Right lobe of liver (tissue), 6 donors: Measurements from ENCODE around the gene ATP5MK. TPM values are rescaled to one million over a fixed set of nuclear protein-coding genes. Genes with fewer than 3 reads are reported as not detected.
"Not testable (repeated sequence)": the region's sequence is repeated elsewhere in the genome, so short reads cannot be mapped to it uniquely, and the experiment has no call there.

Experiments used
- ATAC-seq, 4 donors: fragments of 200-7000 bp; cut with Tn5 transposase; one replicate each; pipeline ENCODE4 v1.9.1; 2020; ENCODE audit warnings: mild to moderate bottlenecking in 4 of 4, moderate library complexity in 4 of 4
- DNase-seq, 3 donors: peaks; one replicate each; pipeline ENCODE4 v3.0.0-alpha.2; 2020
- H3K27ac ChIP-seq, 3 donors: fragments of 200-600 bp; one replicate each; pipeline ENCODE4 v1.8.0; 2022
- H3K27me3 ChIP-seq, 2 donors: fragments of 200-600 bp; one replicate each; pipeline ENCODE4 v1.8.0; 2022
- H3K36me3 ChIP-seq, 4 donors: fragments of 200-600 bp; sonication (generic) in 1 of 4; one replicate each; pipeline versions ENCODE4 v1.5.1 to v1.8.0; 2017 to 2022; ENCODE audit warnings: control low read depth in 1 of 4
- H3K4me1 ChIP-seq, 4 donors: fragments of 200-600 bp; sonication (generic) in 1 of 4; one replicate each; pipeline versions ENCODE4 v1.5.1 to v1.8.0; 2017 to 2022; ENCODE audit warnings: control low read depth in 1 of 4
- H3K4me3 ChIP-seq, 3 donors: fragments of 200-600 bp; one replicate each; pipeline ENCODE4 v1.8.0; 2022
- H3K9me3 ChIP-seq, 4 donors: fragments of 200-600 bp; sonication (generic) in 1 of 4; one replicate each; pipeline versions ENCODE4 v1.5.1 to v1.8.0; 2017 to 2022; ENCODE audit warnings: control low read depth in 1 of 4
- POLR2A ChIP-seq: fragments of 450-650 bp; IDR thresholded peaks from one replicate; pipeline ENCODE4 v1.6.1; 2017; ENCODE audit warnings: antibody characterized with exemption, mild to moderate bottlenecking
- WGBS: methylation state at CpG from one replicate; pipeline ENCODE4 v1.1.6; 2018; ENCODE audit warnings: low coverage, low lambda C conversion rate; ENCODE audit not compliant: insufficient coverage; ENCODE audit errors: missing lambda C conversion rate; 5-methylcytosine and 5-hydroxymethylcytosine counted together
- intact Hi-C, 2 donors: fragments of 100-400 bp; cut with DNase I; formaldehyde crosslinking; loops; one replicate each; pipeline versions ENCODE4 v1.11.2 to v1.14.1; 2022
- total RNA-seq, 6 experiments: library from RNA; depleted of rRNA in 2 of 6; stranded (reverse); fragments of >200 nt in 2 of 6; fragmentation: NEBNext Ultra II Directional in 3 of 6; extraction: Animal tissue kit (Norgen Biotek cat#: 25700) in 3 of 6; gene quantifications; one replicate each; pipeline versions ENCODE4 v1.1.0 to v1.2.4, GENCODE V29; 2016 to 2023
- TF ChIP-seq, protein P1 (sequence below), 4 donors: fragments of 200-600 bp in 3 of 4; fragments of 450-650 bp in 1 of 4; IDR thresholded peaks; one replicate each; pipeline versions ENCODE4 v1.5.1 to v1.8.0; 2016 to 2022; ENCODE audit warnings: antibody characterized with exemption in 4 of 4, mild to moderate bottlenecking in 2 of 4
- donor health status: DM: no; HTN: yes; CAD: no.
- donor health status: DM: no; HTN: no; CAD: no.
- donor health status: DM: no; HTN: no; CAD: no.
- donor health status: DM: no; HTN: yes; CAD: no.
- donor health status: DM: no; HTN: yes; CAD: no.

Gene ATP5MK
- total RNA-seq, 6 experiments from 2014 or later = 176 to 257 (median 220) TPM

DNA sequence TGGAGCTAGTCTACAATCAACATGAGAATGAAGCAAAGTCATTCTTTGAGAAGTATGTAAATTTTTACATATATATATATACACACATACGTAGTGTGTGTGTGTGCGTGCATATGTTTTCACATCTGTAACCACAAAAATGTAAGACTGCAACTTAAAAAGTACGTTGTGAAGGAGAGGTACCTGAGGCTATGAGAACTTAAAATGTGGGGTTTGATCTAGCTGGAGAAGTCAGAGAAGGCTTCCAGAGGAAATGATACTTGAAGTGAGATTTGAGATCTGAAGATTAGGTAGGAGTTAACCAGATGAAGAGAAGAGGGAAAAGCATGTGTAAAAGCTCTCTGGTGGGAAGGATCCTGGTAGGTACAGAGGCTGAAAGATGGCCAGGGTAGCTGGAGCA lies 22.7 kb downstream of the ATP5MK start:
- H3K36me3 ChIP-seq = peaks cover 0 to 26% (median 5%) of the 10 kb centered on the region in 4 donors
- WGBS = 92% methylated on average over 3 of the region's 3 CpGs
- H3K27me3 ChIP-seq = no peaks in the 10 kb centered on the region
- peaks cover 0 to 6% (median 0%) of the 10 kb centered on the region in 4 donors for H3K4me1 ChIP-seq
- DNase-seq (no peak), ATAC-seq (no peak)
- H3K9me3 ChIP-seq = no peaks in the 10 kb centered on the region
- no peak overlapping the region for H3K4me3 ChIP-seq
- no peak for TF ChIP-seq POLR2A
- TF ChIP-seq, protein P1, sequence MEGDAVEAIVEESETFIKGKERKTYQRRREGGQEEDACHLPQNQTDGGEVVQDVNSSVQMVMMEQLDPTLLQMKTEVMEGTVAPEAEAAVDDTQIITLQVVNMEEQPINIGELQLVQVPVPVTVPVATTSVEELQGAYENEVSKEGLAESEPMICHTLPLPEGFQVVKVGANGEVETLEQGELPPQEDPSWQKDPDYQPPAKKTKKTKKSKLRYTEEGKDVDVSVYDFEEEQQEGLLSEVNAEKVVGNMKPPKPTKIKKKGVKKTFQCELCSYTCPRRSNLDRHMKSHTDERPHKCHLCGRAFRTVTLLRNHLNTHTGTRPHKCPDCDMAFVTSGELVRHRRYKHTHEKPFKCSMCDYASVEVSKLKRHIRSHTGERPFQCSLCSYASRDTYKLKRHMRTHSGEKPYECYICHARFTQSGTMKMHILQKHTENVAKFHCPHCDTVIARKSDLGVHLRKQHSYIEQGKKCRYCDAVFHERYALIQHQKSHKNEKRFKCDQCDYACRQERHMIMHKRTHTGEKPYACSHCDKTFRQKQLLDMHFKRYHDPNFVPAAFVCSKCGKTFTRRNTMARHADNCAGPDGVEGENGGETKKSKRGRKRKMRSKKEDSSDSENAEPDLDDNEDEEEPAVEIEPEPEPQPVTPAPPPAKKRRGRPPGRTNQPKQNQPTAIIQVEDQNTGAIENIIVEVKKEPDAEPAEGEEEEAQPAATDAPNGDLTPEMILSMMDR (IDR thresholded peaks at IDR 0.05) = no peak
- intact Hi-C loops = no loop called here
- no peak overlapping the region for H3K27ac ChIP-seq

GRCh38 chr10:103367782-103368518 lies 28.3 kb downstream of the ATP5MK start, which contains the start of gene TAF5:
Gene TAF5 (plus strand): TSS chr10:103367976. CDS start chr10:103367990, 14 bp downstream.
- Histone ChIP-seq H3K4me1 (peaks cover 0 to 6% (median 0%) of the 10 kb centered on the region in 4 donors), H3K27me3 (no peaks in the 10 kb centered on the region), H3K36me3 (no peaks in the 10 kb centered on the region), H3K9me3 (no peaks in the 10 kb centered on the region), H3K4me3 (peak within 1 kb of the TSS; percentile 90 to 98 (median 91)), H3K27ac (peak within 1 kb of the TSS; percentile 73 to 88 (median 76))
- peak; percentile 84 to 91 (median 88) for ATAC-seq
- DNase-seq = peak; percentile 92 to 94 (median 93)
- 0% methylated on average over 18 of the region's 81 CpGs for WGBS
- intact Hi-C loops = no loop called here
- peak; percentile 85 for TF ChIP-seq POLR2A
- TF ChIP-seq, protein P1 (IDR thresholded peaks at IDR 0.05) = peak in 1 of 4 donors; percentile 17

DNA sequence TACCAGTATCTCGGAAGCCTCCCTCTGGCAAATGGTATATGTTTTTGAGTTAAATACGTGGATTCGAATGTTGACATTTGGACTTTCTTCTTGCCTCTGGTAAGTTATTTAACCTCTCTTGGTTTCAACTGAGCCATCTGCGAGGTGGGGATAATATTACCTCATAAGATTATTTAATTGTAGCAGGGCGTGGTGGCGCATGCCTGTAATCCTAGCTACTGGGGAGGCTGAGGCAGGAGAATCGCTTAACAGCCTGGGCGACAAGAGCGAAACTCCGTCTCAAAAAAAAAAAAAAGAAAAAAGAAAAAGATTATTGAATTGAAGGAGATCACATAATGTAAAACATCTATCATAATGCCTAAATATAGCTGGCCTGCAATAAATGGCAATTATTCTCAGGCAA lies 28.9 kb downstream of the ATP5MK start:
- DNase-seq = no peak
- WGBS = 39% methylated on average over 10 of the region's 10 CpGs
- Histone ChIP-seq H3K9me3 (no peaks in the 10 kb centered on the region), H3K4me1 (peaks cover 0 to 6% (median 0%) of the 10 kb centered on the region in 4 donors), H3K4me3 (peak overlapping the region; percentile 90 to 98 (median 91)), H3K36me3 (no peaks in the 10 kb centered on the region), H3K27me3 (no peaks in the 10 kb centered on the region), H3K27ac (peak overlapping the region; percentile 73 to 88 (median 76))
- intact Hi-C loops = no loop called here
- peak in 1 of 4 donors; percentile 2 for ATAC-seq
- no peak for TF ChIP-seq POLR2A
- TF ChIP-seq, protein P1 (IDR thresholded peaks at IDR 0.05) = no peak

GRCh38 chr10:103360791-103361190 lies 35.5 kb downstream of the ATP5MK start:
- ATAC-seq, H3K27ac ChIP-seq, H3K9me3 ChIP-seq, DNase-seq, H3K4me1 ChIP-seq, H3K36me3 ChIP-seq, H3K27me3 ChIP-seq, intact Hi-C loops, H3K4me3 ChIP-seq: not testable (repeated sequence)
- WGBS = 90% methylated on average over 5 of the region's 9 CpGs

GRCh38 chr10:103359493-103359892 lies 36.8 kb downstream of the ATP5MK start:
- intact Hi-C loops, H3K27ac ChIP-seq, H3K9me3 ChIP-seq, H3K27me3 ChIP-seq, H3K36me3 ChIP-seq, ATAC-seq, H3K4me3 ChIP-seq, H3K4me1 ChIP-seq, DNase-seq: not testable (repeated sequence)
- 94% methylated on average over 4 of the region's 4 CpGs for WGBS
